WTC11 (cell line): ENCODE results near the gene DCAF11. TPM values are rescaled to one million over a fixed set of nuclear protein-coding genes. Genes with fewer than 3 reads are reported as not detected.

ENCODE experiments used
- AFF4 ChIP-seq: sonication (generic); formaldehyde crosslinking; IDR thresholded peaks from 2 replicates; pipeline ENCODE4 v1.8.1; 2023; ENCODE audit warnings: mild to moderate bottlenecking, missing genetic modification reagents, borderline replicate concordance
- ARID4B ChIP-seq: sonication (generic); formaldehyde crosslinking; IDR thresholded peaks from 2 replicates; pipeline ENCODE4 v1.8.0; 2023; ENCODE audit warnings: missing genetic modification reagents, mild to moderate bottlenecking, borderline replicate concordance
- CREB1 ChIP-seq: sonication (generic); formaldehyde crosslinking; IDR thresholded peaks from 2 replicates; pipeline ENCODE4 v1.8.0; 2023; ENCODE audit warnings: mild to moderate bottlenecking, missing genetic modification reagents
- E2F5 ChIP-seq: sonication (generic); formaldehyde crosslinking; IDR thresholded peaks from 2 replicates; pipeline ENCODE4 v1.8.1; 2022; ENCODE audit warnings: mild to moderate bottlenecking, moderate library complexity, missing genetic modification reagents
- GTF2I ChIP-seq: fragments of 250-450 bp; sonication (Bioruptor Pico); conservative IDR thresholded peaks from 2 replicates; pipeline ENCODE4 v1.4.0; 2021; ENCODE audit warnings: mild to moderate bottlenecking
- HMGA2 ChIP-seq: fragments of 250-450 bp; sonication (Bioruptor Pico); IDR thresholded peaks from 2 replicates; pipeline ENCODE4 v1.4.0; 2021; ENCODE audit warnings: mild to moderate bottlenecking, moderate library complexity
- IRF1 ChIP-seq: sonication (generic); formaldehyde crosslinking; IDR thresholded peaks from 2 replicates; pipeline ENCODE4 v1.8.0; 2023; ENCODE audit warnings: missing genetic modification reagents
- MLX ChIP-seq: sonication (generic); formaldehyde crosslinking; IDR thresholded peaks from 2 replicates; pipeline ENCODE4 v1.8.1; 2023; ENCODE audit warnings: mild to moderate bottlenecking, missing genetic modification reagents, moderate library complexity
- MXD4 ChIP-seq: fragments of 250-450 bp; sonication (Bioruptor Pico); IDR thresholded peaks from 2 replicates; pipeline ENCODE4 v1.8.0; 2021; ENCODE audit warnings: mild to moderate bottlenecking, moderate library complexity, borderline replicate concordance
- NFE2L1 ChIP-seq: sonication (generic); formaldehyde crosslinking; IDR thresholded peaks from 2 replicates; pipeline ENCODE4 v1.8.1; 2023; ENCODE audit warnings: missing genetic modification reagents
- SMAD4 ChIP-seq: sonication (generic); formaldehyde crosslinking; IDR thresholded peaks from 2 replicates; pipeline ENCODE4 v1.8.0; 2022; ENCODE audit warnings: mild to moderate bottlenecking, missing genetic modification reagents
- ZNF138 ChIP-seq: sonication (generic); formaldehyde crosslinking; conservative IDR thresholded peaks from 2 replicates; pipeline ENCODE4 v1.8.1; 2022; ENCODE audit warnings: mild to moderate bottlenecking, moderate library complexity, missing genetic modification reagents
- ZNF219 ChIP-seq: sonication (generic); formaldehyde crosslinking; IDR thresholded peaks from 2 replicates; pipeline ENCODE4 v1.8.0; 2023; ENCODE audit warnings: missing genetic modification reagents, mild to moderate bottlenecking, borderline replicate concordance
- ZNF232 ChIP-seq: sonication (generic); formaldehyde crosslinking; IDR thresholded peaks from 2 replicates; pipeline ENCODE4 v1.8.0; 2022; ENCODE audit warnings: mild to moderate bottlenecking, missing genetic modification reagents
- ZNF512 ChIP-seq: sonication (generic); formaldehyde crosslinking; IDR thresholded peaks from 2 replicates; pipeline ENCODE4 v1.8.1; 2022; ENCODE audit warnings: missing genetic modification reagents, borderline replicate concordance
- ZNF532 ChIP-seq: fragments of 250-450 bp; sonication (Bioruptor Pico); IDR thresholded peaks from 2 replicates; pipeline ENCODE4 v1.9.0; 2021; ENCODE audit warnings: mild to moderate bottlenecking, borderline replicate concordance
- ZNF671 ChIP-seq: fragments of 250-450 bp; sonication (Bioruptor Pico); IDR thresholded peaks from 2 replicates; pipeline ENCODE4 v1.8.0; 2021; ENCODE audit warnings: mild to moderate bottlenecking
- total RNA-seq: library from RNA; stranded (reverse); gene quantifications from 3 replicates; pipeline ENCODE4 v1.2.3, GENCODE V29; 2021

DCAF11 gene
- total RNA-seq, 1 experiment from 2014 or later, result 73.6 TPM

- TF ChIP-seq ARID4B, result no peak
- no peak for TF ChIP-seq HMGA2 (CRISPR knock-in tag)
- TF ChIP-seq MXD4 (CRISPR knock-in tag), result no peak
- TF ChIP-seq ZNF232 (CRISPR knock-in tag), result no peak
- no peak for TF ChIP-seq ZNF138 (CRISPR knock-in tag)
- TF ChIP-seq ZNF512, result no peak
- TF ChIP-seq IRF1, result no peak
- no peak for TF ChIP-seq CREB1
- no peak for TF ChIP-seq ZNF532 (CRISPR knock-in tag)
- TF ChIP-seq ZNF671 (CRISPR knock-in tag), result no peak
- no peak for TF ChIP-seq SMAD4 (CRISPR knock-in tag)
- no peak for TF ChIP-seq GTF2I (CRISPR knock-in tag)
- no peak for TF ChIP-seq AFF4 (CRISPR knock-in tag)
- TF ChIP-seq ZNF219 (CRISPR knock-in tag), result no peak
- no peak for TF ChIP-seq E2F5
- no peak for TF ChIP-seq MLX (CRISPR knock-in tag)
- TF ChIP-seq NFE2L1, result no peak
Observed at GRCh38 chr14:24160850-24161804, 46.5 kb downstream of the DCAF11 start, which contains the start of gene IRF9 (continued).
